Natural killer cell (primary cell): ENCODE measurements around the gene ANKRD11. TPM values are rescaled to one million over a fixed set of nuclear protein-coding genes. Genes with fewer than 3 reads are reported as not detected.

ENCODE experiments used
- ATAC-seq, 3 donors: fragments of 150-1000 bp in 2 of 3; fragments of 200-7000 bp in 1 of 3; cut with Tn5 transposase; 1 replicate in 1 of 3; 2 replicates in 2 of 3; pipeline ENCODE4 v1.10.0; 2021; ENCODE audit warnings: mild to moderate bottlenecking in 2 of 3, moderate library complexity in 2 of 3
- DNase-seq, 2 donors: peaks; one replicate each; pipeline versions ENCODE4 v3.0.0 to v3.0.0-alpha.2; 2013 to 2021; ENCODE audit warnings: mixed read lengths in 1 of 2
- H3K27ac ChIP-seq: one replicate; pipeline ENCODE4 v1.5.1; 2013; ENCODE audit warnings: mild to moderate bottlenecking, low read length
- H3K27me3 ChIP-seq: one replicate; pipeline ENCODE4 v1.6.1; 2013; ENCODE audit warnings: low read length; ENCODE audit not compliant: control insufficient read depth, insufficient read depth
- H3K36me3 ChIP-seq: one replicate; pipeline ENCODE4 v1.6.1; 2013; ENCODE audit warnings: low read length; ENCODE audit not compliant: control insufficient read depth, insufficient read depth
- H3K4me1 ChIP-seq: one replicate; pipeline ENCODE4 v1.6.1; 2013; ENCODE audit warnings: low read length; ENCODE audit not compliant: control insufficient read depth, insufficient read depth
- H3K4me3 ChIP-seq: one replicate; pipeline ENCODE4 v1.5.1; 2013; ENCODE audit warnings: low read length
- H3K9me3 ChIP-seq: one replicate; pipeline ENCODE4 v1.6.1; 2013; ENCODE audit warnings: low read length; ENCODE audit not compliant: control insufficient read depth, insufficient read depth
- H3K27ac Mint-ChIP-seq, 2 donors: one replicate each; pipeline ENCODE4 v1.8.0; 2022; ENCODE audit warnings: mild to moderate bottlenecking in 2 of 2, mixed read lengths in 2 of 2, moderate library complexity in 1 of 2
- H3K27me3 Mint-ChIP-seq, 2 donors: one replicate each; pipeline ENCODE4 v1.8.0; 2022; ENCODE audit warnings: low read depth in 2 of 2, mixed read lengths in 2 of 2
- H3K36me3 Mint-ChIP-seq: one replicate; pipeline ENCODE4 v1.8.0; 2022; ENCODE audit warnings: mixed read lengths
- H3K4me1 Mint-ChIP-seq, 2 donors: one replicate each; pipeline ENCODE4 v1.8.0; 2022; ENCODE audit warnings: mixed read lengths in 2 of 2
- H3K4me3 Mint-ChIP-seq: one replicate; pipeline ENCODE4 v1.8.0; 2022; ENCODE audit warnings: mild to moderate bottlenecking, moderate library complexity, mixed read lengths
- H3K9me3 Mint-ChIP-seq, 2 donors: one replicate each; pipeline ENCODE4 v1.8.0; 2022; ENCODE audit warnings: mixed read lengths in 2 of 2
- WGBS: methylation state at CpG from one replicate; pipeline ENCODE4 v1.1.7; 2013; ENCODE audit warnings: missing lambda C conversion rate; ENCODE audit not compliant: insufficient coverage; 5-methylcytosine and 5-hydroxymethylcytosine counted together
- intact Hi-C: fragments of 100-400 bp; cut with micrococcal nuclease; formaldehyde crosslinking; loops from one replicate; pipeline ENCODE4 v1.14.2; 2022
- total RNA-seq, 4 donors: library from RNA; stranded (reverse); fragments of 120-200 nt in 1 of 4; gene quantifications; one replicate each; pipeline versions ENCODE4 v1.2.3 to v1.2.4, GENCODE V29; 2013 to 2022
- TF ChIP-seq, protein P1 (sequence below): fragments of 200-600 bp; IDR thresholded peaks from one replicate; pipeline ENCODE4 v1.8.0; 2022; ENCODE audit warnings: antibody characterized with exemption

ANKRD11 gene
- total RNA-seq, 3 donors from 2014 or later (not counting 1 experiment from before 2014, with no cell fraction given) = 230 to 299 (median 287) TPM

DNA sequence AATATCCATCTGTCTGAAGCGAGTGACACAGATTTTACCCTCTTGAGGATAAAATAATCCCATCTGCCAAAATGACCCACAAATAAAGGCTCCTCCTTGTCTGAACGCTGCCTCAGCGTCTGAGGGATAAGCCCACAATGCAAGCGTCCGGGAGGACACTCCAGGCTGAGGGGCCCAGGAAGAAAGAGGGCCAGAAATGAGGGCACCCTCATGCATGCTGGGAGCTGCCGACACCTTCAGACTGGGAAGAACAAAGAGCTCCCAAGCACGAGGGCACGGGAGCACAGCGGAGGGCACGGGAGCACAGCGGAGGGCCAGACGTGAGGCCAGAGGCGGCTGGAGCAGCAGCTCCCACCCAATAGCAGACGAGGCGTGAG lies 145.9 kb downstream of the ANKRD11 start:
- Mint-ChIP-seq H3K27me3 (no peaks in the 10 kb centered on the region), H3K36me3 (no peaks in the 10 kb centered on the region), H3K4me1 (peaks cover 73 to 79% of the 10 kb centered on the region in 2 donors), H3K4me3 (no peak overlapping the region), H3K9me3 (no peaks in the 10 kb centered on the region), H3K27ac (peak overlapping the region in 1 of 2 donors; percentile 29)
- H3K36me3 ChIP-seq = no peaks in the 10 kb centered on the region
- TF ChIP-seq, protein P1, sequence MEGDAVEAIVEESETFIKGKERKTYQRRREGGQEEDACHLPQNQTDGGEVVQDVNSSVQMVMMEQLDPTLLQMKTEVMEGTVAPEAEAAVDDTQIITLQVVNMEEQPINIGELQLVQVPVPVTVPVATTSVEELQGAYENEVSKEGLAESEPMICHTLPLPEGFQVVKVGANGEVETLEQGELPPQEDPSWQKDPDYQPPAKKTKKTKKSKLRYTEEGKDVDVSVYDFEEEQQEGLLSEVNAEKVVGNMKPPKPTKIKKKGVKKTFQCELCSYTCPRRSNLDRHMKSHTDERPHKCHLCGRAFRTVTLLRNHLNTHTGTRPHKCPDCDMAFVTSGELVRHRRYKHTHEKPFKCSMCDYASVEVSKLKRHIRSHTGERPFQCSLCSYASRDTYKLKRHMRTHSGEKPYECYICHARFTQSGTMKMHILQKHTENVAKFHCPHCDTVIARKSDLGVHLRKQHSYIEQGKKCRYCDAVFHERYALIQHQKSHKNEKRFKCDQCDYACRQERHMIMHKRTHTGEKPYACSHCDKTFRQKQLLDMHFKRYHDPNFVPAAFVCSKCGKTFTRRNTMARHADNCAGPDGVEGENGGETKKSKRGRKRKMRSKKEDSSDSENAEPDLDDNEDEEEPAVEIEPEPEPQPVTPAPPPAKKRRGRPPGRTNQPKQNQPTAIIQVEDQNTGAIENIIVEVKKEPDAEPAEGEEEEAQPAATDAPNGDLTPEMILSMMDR = no peak
- no peak overlapping the region for H3K27ac ChIP-seq
- H3K9me3 ChIP-seq = no peaks in the 10 kb centered on the region
- no peaks in the 10 kb centered on the region for H3K27me3 ChIP-seq
- no peak overlapping the region for H3K4me3 ChIP-seq
- WGBS = 88% methylated on average over 15 of the region's 15 CpGs
- ATAC-seq = no peak
- DNase-seq = no peak
- peaks cover 42% of the 10 kb centered on the region for H3K4me1 ChIP-seq
- intact Hi-C loops = no loop called here

DNA sequence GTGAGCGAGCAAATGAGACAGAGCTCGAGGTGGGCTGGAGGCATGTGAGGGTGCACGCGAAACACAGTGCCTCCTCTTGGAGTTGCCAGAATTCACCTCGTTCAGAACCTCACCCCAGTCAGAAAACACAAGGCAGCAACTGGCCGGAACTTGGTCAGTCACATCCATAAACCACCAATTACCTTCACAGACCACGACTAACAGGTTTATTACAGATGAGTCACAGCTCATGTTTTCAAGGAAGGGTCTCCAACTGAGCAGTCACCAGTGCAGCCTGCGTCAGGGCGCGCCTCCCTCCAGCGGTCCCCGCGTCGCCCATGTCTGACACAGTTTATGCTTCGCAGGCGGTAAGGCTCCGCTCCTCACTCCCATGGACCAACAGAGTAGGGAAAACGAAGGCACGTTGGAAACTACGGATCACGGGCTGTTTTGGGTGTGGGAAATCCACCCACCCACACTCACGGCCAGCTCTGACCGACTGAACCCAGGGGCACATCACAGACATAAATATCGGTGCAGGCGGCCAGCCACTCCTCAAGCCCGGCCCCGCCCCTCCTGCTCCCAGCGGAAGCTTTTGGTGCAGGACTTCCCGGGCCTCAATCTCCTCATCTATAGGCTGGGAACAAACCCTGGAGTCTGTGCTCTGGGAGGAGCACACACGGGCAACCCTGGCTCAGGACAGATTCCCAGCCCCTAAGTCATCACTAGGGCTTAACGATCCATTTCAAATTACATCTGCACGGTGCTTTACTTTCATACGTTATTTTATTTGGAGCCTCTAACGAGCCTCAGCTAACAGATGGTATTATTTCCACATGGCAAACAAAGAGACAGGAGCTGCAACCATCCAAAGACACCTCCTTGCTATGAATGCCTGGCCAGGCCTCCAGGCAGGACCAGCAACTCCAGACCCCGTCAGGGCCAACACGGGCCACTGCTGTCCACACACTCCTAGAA lies 146.6 kb downstream of the ANKRD11 start:
- TF ChIP-seq, protein P1 = no peak
- Mint-ChIP-seq H3K27ac (peak overlapping the region in 1 of 2 donors; percentile 29), H3K4me3 (no peak overlapping the region), H3K4me1 (peaks cover 71 to 79% of the 10 kb centered on the region in 2 donors), H3K9me3 (no peaks in the 10 kb centered on the region), H3K27me3 (no peaks in the 10 kb centered on the region), H3K36me3 (no peaks in the 10 kb centered on the region)
- 96% methylated on average over 36 of the region's 36 CpGs for WGBS
- intact Hi-C loops = no loop called here
- ATAC-seq (no peak), DNase-seq (no peak)
- Histone ChIP-seq H3K4me3 (no peak overlapping the region), H3K9me3 (no peaks in the 10 kb centered on the region), H3K27me3 (no peaks in the 10 kb centered on the region), H3K4me1 (peaks cover 37% of the 10 kb centered on the region), H3K27ac (no peak overlapping the region), H3K36me3 (no peaks in the 10 kb centered on the region)

DNA sequence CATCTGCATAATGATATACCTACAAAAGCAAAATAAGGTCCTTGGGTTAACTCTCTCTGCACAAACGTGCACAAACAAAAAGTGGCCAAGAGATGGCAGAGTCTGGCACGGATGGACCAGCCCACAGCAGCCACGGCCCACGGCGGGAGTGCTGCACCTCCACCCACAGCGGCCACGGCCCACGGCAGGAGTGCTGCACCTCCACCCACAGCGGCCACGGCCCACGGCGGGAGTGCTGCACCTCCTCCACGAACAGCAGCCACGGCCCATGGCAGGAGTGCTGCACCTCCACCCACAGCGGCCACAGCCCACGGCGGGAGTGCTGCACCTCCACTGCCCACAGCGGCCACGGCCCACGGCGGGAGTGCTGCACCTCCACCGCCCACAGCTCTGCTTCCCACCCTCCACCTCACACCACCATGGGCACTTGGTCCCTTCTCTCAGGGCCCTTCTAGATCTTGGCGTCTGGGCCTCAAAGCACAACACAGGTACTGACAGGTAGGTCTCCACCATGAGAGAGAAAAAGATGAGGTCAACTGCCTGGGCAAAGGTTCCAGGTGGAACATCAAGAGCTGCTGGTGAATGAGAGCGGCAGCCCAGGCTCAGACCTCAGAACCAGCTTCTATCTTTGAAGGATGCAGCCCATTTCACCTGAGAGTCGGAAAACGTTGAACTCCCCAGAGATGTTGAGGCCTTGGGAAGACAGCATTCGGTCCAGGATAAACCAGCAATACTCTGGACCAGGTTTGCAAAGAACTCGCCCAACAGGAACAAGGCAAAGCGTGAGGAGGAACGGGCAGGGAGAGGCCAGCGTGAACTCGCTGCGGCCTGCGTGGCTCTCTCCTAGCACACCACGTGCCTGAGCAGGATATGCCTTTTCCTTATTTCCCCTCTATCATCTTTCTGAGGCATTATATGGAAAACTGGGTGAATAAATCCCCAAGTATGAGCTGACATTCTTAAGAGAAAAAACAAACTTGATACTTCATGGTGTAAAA lies 148.4 kb downstream of the ANKRD11 start:
- no peaks in the 10 kb centered on the region for H3K27me3 ChIP-seq
- H3K9me3 Mint-ChIP-seq = no peaks in the 10 kb centered on the region
- H3K4me3 ChIP-seq = no peak overlapping the region
- peak overlapping the region; percentile 18 for H3K27ac ChIP-seq
- peaks cover 58 to 70% of the 10 kb centered on the region in 2 donors for H3K4me1 Mint-ChIP-seq
- WGBS = 45% methylated on average over 33 of the region's 35 CpGs
- ATAC-seq (peak; percentile 53 to 84 (median 82)), DNase-seq (peak in 1 of 2 donors; percentile 56)
- H3K27me3 Mint-ChIP-seq = no peaks in the 10 kb centered on the region
- intact Hi-C loops = no loop called here
- H3K4me3 Mint-ChIP-seq = no peak overlapping the region
- H3K27ac Mint-ChIP-seq = peak overlapping the region; percentile 48 to 62
- H3K4me1 ChIP-seq = peaks cover 43% of the 10 kb centered on the region
- TF ChIP-seq, protein P1 = no peak
- no peaks in the 10 kb centered on the region for H3K36me3 ChIP-seq
- H3K36me3 Mint-ChIP-seq = no peaks in the 10 kb centered on the region
- no peaks in the 10 kb centered on the region for H3K9me3 ChIP-seq
